Fibroblast of upper back skin (primary cell): ENCODE results near the gene CCDC88C.
A peak's percentile ranks its signal among the peaks of the same experiment; 100 is the strongest.

Experiments used
- DNase-seq: peaks from one replicate; pipeline ENCODE4 v3.0.0-alpha.2; 2013

The CCDC88C gene

DNA sequence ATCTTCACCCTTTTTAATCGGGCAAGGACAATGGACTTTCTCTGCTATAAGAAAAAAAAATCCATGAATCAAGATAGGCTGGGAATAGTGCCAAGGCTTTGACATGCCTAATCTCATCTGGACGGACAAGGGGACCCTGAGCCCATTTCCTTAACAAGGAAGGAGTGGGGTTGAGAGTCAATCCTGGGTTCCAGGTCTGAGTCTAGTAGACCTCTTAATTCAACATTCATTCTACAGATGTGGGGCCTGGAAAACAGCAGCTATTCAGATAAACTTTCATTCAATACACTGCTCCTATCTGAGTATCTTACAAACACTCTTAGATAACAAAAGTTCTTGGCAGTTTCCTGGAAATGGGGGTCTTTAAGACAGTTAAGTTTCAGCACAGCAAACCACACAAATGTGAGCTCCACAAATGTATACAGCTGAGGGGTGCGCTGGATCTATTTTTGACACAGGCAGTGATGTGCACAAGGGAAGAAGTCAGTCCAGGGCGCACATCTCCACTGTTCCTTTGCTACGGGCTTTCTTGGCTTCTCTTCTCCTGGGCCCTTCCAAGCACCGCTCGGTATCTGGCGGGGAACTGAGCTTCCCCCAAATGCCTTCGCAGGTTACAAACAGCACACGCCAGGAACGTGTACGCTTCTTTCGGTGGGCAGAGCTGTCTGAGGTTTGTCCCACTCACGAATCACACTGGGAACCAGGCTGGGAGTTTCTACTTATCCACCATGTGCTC is 90.9 kb downstream of the CCDC88C start:
- no peak for DNase-seq

- DNase-seq, result no peak
Measured at GRCh38 chr14:91324606-91325575, 92.7 kb downstream of the CCDC88C start.

DNA sequence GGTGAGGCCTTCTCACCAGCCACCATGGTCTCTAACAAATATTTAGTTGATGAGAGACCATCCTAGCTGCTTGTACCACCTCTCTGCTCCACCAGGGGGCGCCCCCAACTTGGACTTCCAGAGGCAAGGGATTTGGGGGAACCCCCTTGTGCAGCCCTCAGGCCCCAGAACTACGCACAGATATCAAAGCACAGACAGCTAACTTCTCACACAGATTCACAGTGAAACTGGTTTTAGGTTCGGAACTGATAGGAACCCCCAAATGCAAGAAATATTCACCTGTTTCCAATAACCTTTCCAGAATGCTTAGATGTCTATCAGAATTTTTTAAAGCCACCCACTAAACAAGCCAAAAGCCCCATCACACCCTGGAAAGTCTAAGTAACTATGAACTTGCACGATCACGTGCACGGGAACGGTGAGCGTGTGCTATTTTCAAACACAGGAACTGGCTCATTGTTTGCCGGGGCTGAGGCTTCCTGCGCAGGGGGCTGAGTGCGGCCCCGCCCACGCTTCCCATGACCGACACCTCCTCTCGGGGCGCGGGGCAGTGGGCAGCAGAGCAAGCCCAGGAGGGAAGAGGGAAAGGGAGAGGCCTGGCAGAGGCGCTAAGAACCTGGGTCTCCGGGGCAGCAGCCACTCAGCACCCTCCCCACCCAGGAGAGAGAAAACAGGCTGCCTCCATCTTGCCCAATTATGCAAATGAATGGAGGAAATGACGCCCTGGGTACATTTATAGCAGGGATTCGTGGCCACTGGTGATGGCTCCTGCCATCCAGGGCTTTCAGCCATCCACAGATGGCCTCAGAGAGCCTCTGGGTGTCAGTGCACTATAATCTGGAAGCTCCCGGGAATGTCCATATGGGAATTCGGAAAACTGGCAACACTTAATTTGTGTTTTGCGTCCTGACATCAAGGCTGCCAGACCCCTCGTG is 93.7 kb downstream of the CCDC88C start:
- peak; percentile 48 for DNase-seq

- no peak for DNase-seq
Measured at GRCh38 chr14:91323031-91323430, 94.6 kb downstream of the CCDC88C start.

GRCh38 chr14:91322623-91323022 is 95.0 kb downstream of the CCDC88C start:
- DNase-seq, result no peak

GRCh38 chr14:91321131-91321530 is 96.5 kb downstream of the CCDC88C start:
- DNase-seq, result no peak

- DNase-seq, result no peak
Measured at GRCh38 chr14:91320266-91320665, 97.4 kb downstream of the CCDC88C start.

DNA sequence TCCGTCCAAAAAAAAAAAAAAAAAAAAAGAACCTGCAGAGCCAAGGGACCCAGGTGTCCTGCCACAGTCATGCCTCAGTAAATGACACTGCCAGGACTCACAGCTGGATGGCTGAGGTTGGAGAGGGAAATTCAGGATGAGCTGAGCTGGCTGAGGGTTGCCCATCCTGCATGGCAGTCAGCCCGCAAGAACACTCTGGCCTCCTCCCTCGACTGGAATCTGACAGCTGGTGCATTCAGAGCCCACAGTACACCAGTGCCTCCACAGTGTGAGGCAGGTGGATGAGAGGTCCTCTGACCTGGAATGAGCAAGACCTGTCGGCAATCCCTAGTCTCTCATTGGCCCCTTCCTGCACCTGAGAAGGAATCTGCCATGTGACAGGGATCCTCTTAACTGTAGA is 98.7 kb downstream of the CCDC88C start:
- DNase-seq, result no peak

DNA sequence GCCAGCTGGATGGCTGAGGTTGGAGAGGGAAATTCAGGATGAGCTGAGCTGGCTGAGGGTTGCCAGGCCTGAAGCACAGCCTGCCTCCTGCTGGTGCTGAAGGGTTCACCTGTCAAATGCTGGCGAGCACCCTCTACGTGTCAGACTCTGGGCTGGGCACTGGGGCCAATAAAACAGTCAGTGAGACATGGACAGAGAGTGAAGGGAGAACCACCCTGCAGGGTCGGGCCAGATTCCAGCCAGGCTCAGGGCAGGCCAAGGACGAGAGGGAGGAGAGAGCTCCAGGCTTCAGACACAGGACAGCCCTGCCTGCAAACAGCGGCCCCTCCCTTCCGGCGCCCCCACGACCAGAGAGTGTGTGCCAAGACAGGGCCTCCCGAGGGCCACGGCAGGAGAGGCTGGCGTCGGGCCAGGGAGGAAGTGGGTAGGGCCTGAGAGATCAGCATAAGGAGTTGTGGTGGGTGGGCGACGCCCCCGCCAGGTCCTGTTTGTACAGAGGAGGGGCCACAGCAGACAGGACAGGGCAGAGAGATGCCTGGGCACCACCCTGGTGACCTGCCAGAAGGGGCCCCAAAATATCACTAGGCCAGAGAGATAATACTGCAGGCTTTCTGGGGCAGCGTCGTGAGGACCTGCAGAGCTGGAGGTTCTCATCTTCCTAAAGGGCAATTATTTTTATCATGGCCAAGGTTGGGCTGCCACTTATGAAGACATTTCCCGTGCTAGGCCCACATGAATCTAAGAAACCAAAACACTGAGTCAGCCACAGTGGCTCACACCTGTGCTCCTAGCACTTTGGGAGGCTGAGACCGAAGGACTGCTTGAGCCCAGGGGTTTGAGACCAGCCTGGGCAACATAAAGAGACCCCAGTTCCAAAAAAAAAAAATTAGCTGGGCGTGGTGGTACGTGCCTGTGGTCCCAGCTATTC is 100.0 kb downstream of the CCDC88C start:
- no peak for DNase-seq

DNA sequence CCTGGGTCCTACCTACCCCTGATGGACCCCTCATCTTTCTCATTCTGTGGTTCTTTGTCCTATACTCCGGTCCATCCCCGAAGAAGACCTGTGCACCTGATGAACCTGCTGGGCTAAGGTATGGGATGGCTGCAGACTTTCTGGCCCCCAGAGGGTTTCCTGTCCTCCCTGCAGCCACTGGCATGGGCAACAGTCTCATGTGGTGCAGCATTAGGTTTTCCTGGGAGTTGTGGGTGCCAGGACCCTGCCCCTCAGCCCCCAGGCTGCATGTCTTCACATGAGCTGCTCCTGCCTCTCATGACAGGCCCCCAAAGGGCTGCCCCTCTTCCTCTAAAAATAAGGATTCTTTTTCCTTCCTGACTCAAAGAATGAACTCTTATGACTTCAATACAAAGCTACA is 100.9 kb downstream of the CCDC88C start:
- DNase-seq, result no peak

DNA sequence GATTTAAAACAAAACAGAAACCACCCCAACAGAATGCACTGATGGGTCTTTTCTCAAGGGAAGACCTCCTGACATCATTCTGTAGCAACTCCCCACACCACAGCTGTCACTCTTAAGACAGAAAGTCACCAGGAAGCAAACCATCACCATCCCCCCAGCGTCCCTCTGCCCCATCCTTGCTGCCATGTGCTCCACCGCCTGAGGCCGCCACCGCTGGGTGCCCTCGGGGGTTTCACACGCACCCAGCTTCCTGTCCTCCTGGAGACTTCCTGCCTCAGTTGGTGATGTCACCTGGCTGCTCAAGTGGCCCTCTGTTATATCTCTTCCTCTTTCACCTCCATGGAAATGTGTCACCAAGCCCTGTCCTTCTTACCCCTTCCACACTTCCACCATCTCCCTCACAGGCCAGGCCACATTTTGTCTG is 101.8 kb downstream of the CCDC88C start:
- DNase-seq, result no peak

DNA sequence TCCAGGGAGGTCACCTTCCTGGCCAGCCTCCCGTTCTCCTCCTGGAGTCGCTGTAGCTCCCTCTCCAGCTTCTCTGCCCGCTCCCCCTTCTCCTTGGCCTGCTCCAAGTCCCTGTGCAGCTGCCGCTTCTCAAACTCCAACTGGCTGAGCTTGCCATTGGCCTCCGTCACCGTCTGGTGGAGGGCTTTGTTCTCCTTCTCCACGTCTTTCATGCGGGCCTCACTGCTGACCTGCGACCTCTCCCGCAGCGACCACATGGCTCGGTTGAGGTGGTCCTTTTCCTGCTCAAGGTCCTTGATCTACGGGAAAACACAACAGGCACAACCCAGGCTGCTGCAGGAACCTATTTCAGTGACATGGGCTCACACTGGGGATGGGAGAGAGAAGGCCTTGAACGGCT is 103.8 kb downstream of the CCDC88C start:
- DNase-seq, result no peak

GRCh38 chr14:91313154-91313850 is 104.3 kb downstream of the CCDC88C start:
- no peak for DNase-seq

GRCh38 chr14:91311284-91311662 is 106.3 kb downstream of the CCDC88C start:
- no peak for DNase-seq

DNA sequence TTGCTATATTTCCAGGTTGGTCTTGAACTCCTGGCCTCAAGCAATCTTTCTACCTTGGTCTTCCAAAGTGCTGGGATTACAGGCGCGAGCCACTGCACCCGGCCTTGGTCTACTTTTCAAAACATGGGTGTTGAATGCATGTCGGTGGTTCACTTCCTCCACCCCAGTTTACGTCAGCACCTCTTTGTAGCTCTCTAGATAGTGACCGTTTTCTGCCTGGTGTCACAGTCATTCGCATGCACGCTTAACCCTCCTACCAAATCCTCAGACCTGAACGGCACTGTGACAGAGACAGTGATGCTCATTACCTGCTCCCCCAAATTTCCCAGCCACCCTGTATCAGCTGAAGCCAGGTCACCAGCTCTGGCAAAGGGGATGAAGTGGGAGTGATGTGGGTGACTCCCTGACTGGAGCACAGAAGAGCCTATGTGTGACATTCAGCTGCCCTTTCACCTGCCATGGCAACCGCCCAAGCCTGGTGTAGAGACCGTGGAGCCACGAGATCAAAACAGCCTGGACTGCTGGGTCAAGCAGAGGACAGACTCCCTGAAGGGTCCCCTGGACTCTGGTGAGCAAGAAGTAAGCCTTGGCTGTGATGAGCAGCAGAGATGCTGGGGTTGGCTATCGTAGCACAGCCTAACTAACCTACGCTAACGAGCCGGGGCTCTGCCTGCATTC is 106.9 kb downstream of the CCDC88C start:
- no peak for DNase-seq

- no peak for DNase-seq
Measured at GRCh38 chr14:91309756-91310280, 107.8 kb downstream of the CCDC88C start.

DNA sequence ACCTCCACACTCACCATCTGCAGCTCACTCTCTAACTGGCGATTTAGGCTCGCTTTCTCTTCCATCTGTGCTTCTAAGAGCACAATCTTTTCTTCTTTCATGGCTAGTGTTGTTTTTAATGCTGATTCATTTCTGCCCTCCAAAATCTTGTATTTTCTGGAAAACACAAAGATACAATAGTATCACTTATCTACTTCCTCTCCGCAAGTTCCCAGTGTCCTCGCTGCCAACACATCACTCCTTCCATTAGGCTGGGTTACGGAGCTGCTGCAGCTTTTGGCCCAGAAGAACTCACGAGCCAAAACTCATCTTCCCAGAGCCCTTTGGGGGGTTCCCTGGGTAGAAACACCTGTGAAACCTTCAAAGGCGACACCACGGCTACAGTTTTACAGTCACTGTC is 109.3 kb downstream of the CCDC88C start:
- no peak for DNase-seq

GRCh38 chr14:91307652-91308051 is 110.0 kb downstream of the CCDC88C start:
- DNase-seq, result no peak

DNA sequence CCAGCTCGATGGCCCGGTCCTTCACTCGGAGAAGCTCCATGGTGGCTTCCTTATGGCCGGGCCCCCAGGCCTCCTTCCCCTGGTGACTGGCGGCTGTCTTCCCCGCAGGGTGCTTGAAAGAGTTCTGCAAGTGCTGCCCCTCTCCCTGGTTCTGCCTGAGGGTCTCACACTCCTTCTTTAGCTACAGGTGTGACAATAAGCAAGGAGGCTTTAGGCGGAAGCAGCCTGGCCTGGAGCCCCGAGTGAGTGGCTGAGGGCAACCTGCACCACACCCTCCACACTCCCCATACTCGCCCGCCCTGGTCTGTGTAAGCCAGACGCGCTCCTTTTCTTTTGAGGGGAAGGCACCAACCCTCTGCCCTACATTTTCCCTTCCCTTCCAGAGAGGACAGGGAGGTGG is 110.6 kb downstream of the CCDC88C start:
- no peak for DNase-seq

- DNase-seq, result no peak
Measured at GRCh38 chr14:91306547-91306946, 111.1 kb downstream of the CCDC88C start.
